GM21619 (cell line): Measurements from ENCODE around the gene C1QTNF5.

ENCODE experiments used
- ATAC-seq: cut with Tn5 transposase; IDR thresholded peaks from one replicate; pipeline ENCODE4 v1.9.1; 2021; ENCODE audit not compliant: unreplicated experiment

The C1QTNF5 gene

DNA sequence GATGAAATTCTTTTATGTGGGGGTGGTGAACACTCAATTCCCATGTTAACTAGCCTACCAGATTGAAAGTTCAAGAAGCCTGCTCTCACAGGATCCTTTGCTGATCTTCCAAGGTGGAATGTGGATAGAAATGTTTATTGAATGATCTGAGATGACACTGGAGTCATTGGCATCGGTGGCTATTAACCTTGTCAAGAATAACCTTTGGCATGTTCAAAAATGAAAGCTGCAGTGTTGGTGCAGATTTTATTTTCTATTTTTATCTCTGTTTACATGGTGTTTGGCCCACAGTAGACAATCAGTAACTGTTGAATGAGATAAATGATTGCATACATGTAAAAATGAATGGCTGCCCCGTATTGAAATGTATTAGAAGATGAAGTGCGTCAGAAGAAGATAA lies 42.7 kb downstream of the C1QTNF5 start:
- ATAC-seq, result no peak

DNA sequence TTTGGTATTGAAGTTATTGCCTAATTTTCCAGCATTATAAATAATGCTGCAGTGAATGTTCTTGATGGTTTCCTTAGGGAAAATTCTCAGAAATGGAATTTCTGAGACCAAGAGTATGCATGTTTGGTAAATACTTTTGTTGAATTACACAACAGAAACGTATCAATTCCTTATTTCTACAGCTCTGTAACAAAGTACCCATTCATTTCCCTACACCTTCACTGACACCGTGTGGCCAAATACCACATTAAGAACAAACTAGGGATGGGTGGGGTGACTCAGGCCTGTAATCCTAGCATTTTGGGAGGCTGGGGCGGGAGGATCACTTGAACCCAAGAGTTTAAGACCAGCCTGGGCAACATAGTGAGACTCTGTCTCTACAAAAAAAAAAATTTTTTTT lies 45.5 kb downstream of the C1QTNF5 start:
- ATAC-seq, result no peak

DNA sequence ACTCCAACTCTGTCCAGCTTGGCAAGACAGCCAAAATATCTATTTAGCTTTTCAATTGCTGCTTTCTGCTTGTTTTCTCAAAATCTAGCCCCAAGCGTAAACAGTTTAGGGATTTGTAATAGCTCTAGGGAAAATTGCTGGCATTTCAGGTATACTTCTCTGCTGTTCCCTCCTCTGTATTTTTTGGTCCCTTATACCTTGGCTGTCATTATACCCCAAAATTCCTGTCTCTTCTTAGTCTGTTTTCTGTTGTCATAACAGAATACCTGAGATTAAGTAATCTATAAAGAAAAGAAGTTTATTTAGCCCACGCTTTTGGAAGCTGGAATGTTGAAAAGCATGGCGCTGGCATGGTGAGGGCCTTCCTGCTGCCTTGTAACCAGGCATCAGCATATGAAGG lies 47.2 kb downstream of the C1QTNF5 start:
- ATAC-seq, result no peak

DNA sequence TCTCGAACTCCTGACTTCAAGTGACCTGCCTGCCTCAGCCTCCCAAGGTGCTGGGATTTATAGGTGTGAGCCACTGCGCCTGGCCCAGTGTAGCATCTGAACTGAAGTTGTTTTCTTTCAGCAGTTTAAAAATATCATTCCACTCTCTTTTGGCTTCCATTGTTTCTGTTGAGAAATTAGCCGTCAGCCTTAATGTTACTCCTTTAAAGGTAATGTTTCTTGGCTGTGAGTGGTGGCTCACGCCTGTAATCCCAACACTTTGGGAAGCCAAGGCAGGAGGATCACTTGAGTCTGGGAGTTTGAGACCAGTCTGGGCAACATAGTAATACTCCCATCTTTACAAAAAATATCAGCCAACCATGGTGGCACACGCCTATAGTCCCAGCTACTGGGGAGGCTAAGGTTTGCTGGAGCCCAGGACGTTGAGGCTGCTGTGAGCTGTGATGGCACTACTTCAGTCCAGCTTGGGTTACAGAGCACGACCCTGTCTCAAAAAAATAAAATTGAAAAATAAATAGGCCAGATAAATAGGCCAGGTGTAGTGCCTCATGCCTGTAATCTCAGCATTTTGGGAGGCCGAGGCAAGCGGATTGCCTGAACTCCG lies 49.7 kb downstream of the C1QTNF5 start:
- ATAC-seq, result no peak
